WI38 (cell line): ENCODE results near the gene KRTAP10-7.
"Not testable (repeated sequence)": the region's sequence is repeated elsewhere in the genome, so short reads cannot be mapped to it uniquely, and the experiment has no call there.

Source experiments
- H3K4me3 ChIP-seq: 2 replicates; pipeline ENCODE4 v1.5.1; 2011; ENCODE audit warnings: low read depth, mild to moderate bottlenecking, control low read depth, low read length
- TF ChIP-seq, protein P1 (sequence below): IDR thresholded peaks from 2 replicates; pipeline ENCODE4 v1.5.1; 2012; ENCODE audit warnings: low read depth, mild to moderate bottlenecking, control low read depth, low read length

The KRTAP10-7 gene

GRCh38 chr21:44557491-44558328 is 42.7 kb upstream of the KRTAP10-7 start:
- TF ChIP-seq, protein P1, sequence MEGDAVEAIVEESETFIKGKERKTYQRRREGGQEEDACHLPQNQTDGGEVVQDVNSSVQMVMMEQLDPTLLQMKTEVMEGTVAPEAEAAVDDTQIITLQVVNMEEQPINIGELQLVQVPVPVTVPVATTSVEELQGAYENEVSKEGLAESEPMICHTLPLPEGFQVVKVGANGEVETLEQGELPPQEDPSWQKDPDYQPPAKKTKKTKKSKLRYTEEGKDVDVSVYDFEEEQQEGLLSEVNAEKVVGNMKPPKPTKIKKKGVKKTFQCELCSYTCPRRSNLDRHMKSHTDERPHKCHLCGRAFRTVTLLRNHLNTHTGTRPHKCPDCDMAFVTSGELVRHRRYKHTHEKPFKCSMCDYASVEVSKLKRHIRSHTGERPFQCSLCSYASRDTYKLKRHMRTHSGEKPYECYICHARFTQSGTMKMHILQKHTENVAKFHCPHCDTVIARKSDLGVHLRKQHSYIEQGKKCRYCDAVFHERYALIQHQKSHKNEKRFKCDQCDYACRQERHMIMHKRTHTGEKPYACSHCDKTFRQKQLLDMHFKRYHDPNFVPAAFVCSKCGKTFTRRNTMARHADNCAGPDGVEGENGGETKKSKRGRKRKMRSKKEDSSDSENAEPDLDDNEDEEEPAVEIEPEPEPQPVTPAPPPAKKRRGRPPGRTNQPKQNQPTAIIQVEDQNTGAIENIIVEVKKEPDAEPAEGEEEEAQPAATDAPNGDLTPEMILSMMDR, result no peak

DNA sequence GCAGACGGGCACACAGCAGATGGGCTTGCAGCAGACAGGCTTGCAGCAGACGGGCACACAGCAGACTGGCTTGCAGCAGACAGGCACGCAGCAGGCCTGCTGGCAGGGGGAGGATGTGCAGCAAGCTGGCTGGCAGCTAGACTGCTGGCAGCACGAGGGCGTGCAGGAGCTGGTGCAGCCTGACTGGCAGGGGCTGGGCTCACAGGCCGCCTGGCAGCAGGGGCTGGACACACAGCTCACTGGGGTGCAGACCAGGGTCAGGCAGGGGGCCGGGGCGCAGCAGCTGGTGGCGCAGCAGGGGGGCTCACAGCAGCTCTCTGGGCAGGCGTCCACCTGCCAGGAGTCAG is 42.1 kb upstream of the KRTAP10-7 start:
- H3K4me3 ChIP-seq, result not testable (repeated sequence)

More at GRCh38 chr21:44557491-44558328, 42.7 kb upstream of the KRTAP10-7 start:
- no peak overlapping the region for H3K4me3 ChIP-seq

DNA sequence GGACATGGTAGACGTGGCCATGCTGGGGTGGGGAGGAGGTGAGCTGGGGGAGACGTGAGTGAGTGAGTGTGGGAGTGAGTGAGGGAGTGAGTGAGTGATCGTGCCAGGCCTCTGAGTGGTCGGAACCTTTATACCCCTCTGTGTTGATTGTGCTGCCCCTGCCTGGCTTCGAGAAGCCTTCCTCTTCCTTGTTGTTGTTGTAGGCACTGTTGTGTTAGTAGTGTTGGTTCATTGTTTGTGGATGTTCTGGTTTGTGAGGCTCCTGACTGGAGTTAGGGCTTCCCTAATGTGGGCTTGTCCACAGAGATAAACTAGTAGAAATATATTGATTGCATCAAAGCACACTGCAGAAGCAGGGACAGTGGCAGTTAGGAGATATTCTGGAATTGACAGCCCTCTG is 41.7 kb upstream of the KRTAP10-7 start, which contains the start of gene KRTAP10-3:
TSS of gene KRTAP10-3 (minus strand) at position 101 of the 400 bp plus-strand sequence. CDS start at position 21, 80 bp downstream.
- TF ChIP-seq, protein P1, result no peak
- no peak within 1 kb of the TSS for H3K4me3 ChIP-seq

GRCh38 chr21:44564099-44564498 is 36.3 kb upstream of the KRTAP10-7 start:
- TF ChIP-seq, protein P1, result no peak
- no peak overlapping the region for H3K4me3 ChIP-seq

GRCh38 chr21:44564886-44565598 is 35.4 kb upstream of the KRTAP10-7 start:
- TF ChIP-seq, protein P1, result no peak
- no peak overlapping the region for H3K4me3 ChIP-seq

DNA sequence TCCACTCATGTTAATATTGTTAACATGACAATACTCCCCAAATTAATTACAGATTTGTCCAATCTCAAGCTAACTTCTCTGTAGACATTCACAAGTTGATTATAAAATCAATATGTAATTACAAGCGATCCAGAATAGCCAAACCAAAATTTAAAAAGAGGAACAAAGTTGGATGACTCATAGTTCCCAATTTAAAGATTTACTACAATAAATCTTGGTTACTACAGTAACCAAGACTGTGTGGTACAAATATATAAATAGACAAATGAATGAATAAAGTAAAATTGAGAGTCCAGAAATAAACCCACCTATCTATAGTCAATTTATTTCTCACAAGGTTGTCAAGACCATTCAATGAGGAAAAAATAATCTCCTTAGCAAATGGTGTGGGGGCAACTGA is 34.0 kb upstream of the KRTAP10-7 start:
- no peak overlapping the region for H3K4me3 ChIP-seq
- TF ChIP-seq, protein P1, result no peak

DNA sequence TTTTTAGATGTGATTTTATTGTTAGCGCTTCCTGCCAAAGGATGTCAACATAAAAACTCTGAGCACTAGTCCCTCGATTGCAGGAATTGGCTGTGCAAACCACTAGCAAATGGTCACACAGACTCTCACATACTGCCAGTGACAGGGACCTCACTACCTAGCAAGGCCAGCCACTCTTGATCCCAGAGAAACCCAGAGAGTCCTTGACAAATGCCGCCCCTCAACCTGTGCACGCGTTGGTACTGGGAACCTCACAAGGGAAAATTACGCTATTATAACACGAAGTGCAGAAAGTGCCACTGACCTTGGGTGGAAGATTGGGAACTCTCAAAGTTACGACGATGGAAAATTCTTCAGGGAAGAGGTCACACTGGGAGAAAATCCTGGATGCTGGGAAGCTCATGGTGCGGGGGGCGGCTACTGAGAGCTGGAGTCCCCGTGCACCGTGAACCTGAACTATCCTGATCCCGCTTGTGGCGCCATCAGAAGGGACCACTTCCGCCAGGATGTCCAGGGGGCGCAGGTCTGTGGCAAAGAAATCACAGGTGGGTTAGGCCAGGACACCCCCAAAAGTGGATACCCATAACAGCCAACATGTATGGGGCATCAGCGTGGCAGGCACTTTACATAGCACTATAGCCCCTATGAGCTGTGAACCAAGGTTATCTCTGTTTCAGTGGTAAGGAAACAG is 32.8 kb upstream of the KRTAP10-7 start:
- H3K4me3 ChIP-seq, result no peak overlapping the region
- TF ChIP-seq, protein P1, result no peak
